Uterus (tissue), 4 donors: ENCODE results near the gene WBP2. TPM values are rescaled to one million over a fixed set of nuclear protein-coding genes. Genes with fewer than 3 reads are reported as not detected.

ENCODE experiments used
- DNase-seq, 2 donors: peaks; one replicate each; pipeline ENCODE4 v3.0.0-alpha.2; 2019 to 2020
- H3K27ac ChIP-seq, 2 donors: fragments of 200-600 bp; sonication (generic); 1 replicate in 1 of 2; 2 replicates in 1 of 2; pipeline ENCODE4 v1.5.1; 2016 to 2018
- H3K27me3 ChIP-seq, 2 donors: fragments of 200-600 bp; sonication (generic); one replicate each; pipeline ENCODE4 v1.5.1; 2018 to 2019; ENCODE audit warnings: control low read depth in 1 of 2
- H3K36me3 ChIP-seq, 2 donors: fragments of 200-600 bp; sonication (generic); one replicate each; pipeline ENCODE4 v1.5.1; 2019; ENCODE audit warnings: control low read depth in 1 of 2
- H3K4me1 ChIP-seq, 2 donors: fragments of 200-600 bp; sonication (generic); one replicate each; pipeline ENCODE4 v1.5.1; 2018 to 2019; ENCODE audit warnings: control low read depth in 1 of 2
- H3K4me3 ChIP-seq, 2 donors: fragments of 200-600 bp; sonication (generic); 1 replicate in 1 of 2; 2 replicates in 1 of 2; pipeline ENCODE4 v1.5.1; 2018 to 2019; ENCODE audit warnings: mild to moderate bottlenecking in 1 of 2
- H3K9me3 ChIP-seq, 2 donors: fragments of 200-600 bp; sonication (generic); one replicate each; pipeline ENCODE4 v1.5.1; 2019; ENCODE audit warnings: control low read depth in 1 of 2
- CTCF ChIP-seq, 4 experiments: fragments of 200-600 bp in 2 of 4; fragments of 450-650 bp in 2 of 4; sonication (generic) in 2 of 4; IDR thresholded peaks; one replicate each; pipeline ENCODE4 v1.5.1; 2016 to 2019; ENCODE audit warnings: antibody characterized with exemption in 4 of 4, mild to moderate bottlenecking in 2 of 4, moderate library complexity in 1 of 4
- POLR2A ChIP-seq, 2 donors: fragments of 450-650 bp; IDR thresholded peaks; one replicate each; pipeline ENCODE4 v1.6.1; 2016; ENCODE audit warnings: antibody characterized with exemption in 2 of 2, mild to moderate bottlenecking in 1 of 2, moderate library complexity in 1 of 2
- intact Hi-C: fragments of 100-400 bp; cut with DNase I; formaldehyde crosslinking; loops from one replicate; pipeline ENCODE4 v1.15.1; 2023; ENCODE audit warnings: low total_unique reads
- total RNA-seq, 4 donors: library from RNA; depleted of rRNA in 3 of 4; stranded (reverse); fragments of >200 nt in 3 of 4; gene quantifications; one replicate each; pipeline versions ENCODE4 v1.1.0 to v1.2.4, GENCODE V29; 2014 to 2023
- donor health status: DM: yes; HTN: yes; CAD: no.

The WBP2 gene
- total RNA-seq, 4 donors from 2014 or later, result 19.7 to 115 (median 34.5) TPM

DNA sequence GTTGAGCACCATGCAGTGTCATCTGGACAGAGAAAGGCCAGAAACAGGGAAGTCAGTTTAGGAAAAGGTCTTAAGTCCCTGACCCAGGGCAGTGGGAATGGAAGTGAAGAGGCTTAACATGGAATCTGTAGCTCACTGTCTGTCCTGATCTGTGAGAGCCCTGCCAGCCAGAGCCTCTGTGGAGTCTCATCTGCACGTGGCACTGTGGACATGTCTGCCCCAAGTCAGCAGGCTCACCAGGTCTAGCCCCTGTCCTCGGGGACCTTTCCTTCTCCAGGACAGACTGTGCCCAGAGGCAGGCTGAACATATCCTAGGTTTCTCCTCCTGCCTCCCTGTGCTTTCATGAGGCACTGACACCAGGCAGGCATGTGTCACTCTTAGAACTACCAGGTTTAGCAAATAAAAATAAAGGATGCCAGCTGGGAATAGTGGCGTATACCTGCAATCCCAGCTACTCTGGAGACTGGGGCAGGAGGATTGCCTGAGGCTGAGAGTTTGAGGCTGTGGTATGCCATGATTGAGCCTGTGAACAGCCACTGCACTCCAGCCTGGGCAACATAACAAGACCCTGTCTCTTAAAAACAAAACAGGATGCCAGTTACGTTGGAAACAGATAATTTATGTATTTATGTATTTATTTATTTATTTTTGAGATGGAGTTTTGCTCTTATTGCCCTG, 48.2 kb downstream of the WBP2 start:
- H3K27me3 ChIP-seq, result no peaks in the 10 kb centered on the region
- intact Hi-C loops, result no loop called here
- no peak overlapping the region for H3K4me3 ChIP-seq
- H3K27ac ChIP-seq, result no peak overlapping the region
- peaks cover 0 to 8% of the 10 kb centered on the region in 2 donors for H3K4me1 ChIP-seq
- H3K36me3 ChIP-seq, result no peaks in the 10 kb centered on the region
- H3K9me3 ChIP-seq, result no peaks in the 10 kb centered on the region
- TF ChIP-seq POLR2A (IDR thresholded peaks at IDR 0.05), result no peak
- no peak for TF ChIP-seq CTCF (IDR thresholded peaks at IDR 0.05)
- DNase-seq, result no peak

- Histone ChIP-seq H3K9me3 (no peaks in the 10 kb centered on the region), H3K4me1 (peaks cover 0 to 4% of the 10 kb centered on the region in 2 donors), H3K27ac (no peak overlapping the region), H3K36me3 (no peaks in the 10 kb centered on the region), H3K4me3 (no peak overlapping the region), H3K27me3 (no peaks in the 10 kb centered on the region)
- no peak for DNase-seq
- intact Hi-C loops, result no loop called here
- TF ChIP-seq CTCF (IDR thresholded peaks at IDR 0.05), result no peak
- no peak for TF ChIP-seq POLR2A (IDR thresholded peaks at IDR 0.05)
Measured at GRCh38 chr17:75803883-75804282, 51.3 kb downstream of the WBP2 start.

DNA sequence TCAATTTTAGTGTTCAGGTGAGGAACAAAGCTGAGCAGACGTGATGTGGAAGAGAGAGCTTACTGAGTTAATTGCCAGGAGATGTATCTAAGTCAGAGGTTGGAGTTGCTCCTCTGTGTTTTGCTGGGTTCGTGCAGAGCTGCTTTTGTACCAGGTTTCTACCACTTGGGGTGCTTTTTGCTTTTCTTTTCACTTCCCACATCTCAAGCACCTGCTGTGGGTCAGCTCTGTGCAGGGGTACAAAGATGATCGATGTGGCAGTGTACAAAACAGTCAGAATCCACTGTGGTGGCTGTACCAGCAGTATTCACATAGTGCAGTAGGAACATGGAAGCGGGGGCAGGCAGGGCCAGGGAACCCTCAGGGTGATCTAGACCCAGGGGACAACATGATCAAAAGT, 55.7 kb downstream of the WBP2 start:
- Histone ChIP-seq H3K9me3 (no peaks in the 10 kb centered on the region), H3K27me3 (no peaks in the 10 kb centered on the region), H3K4me3 (no peak overlapping the region), H3K27ac (no peak overlapping the region), H3K4me1 (no peaks in the 10 kb centered on the region), H3K36me3 (no peaks in the 10 kb centered on the region)
- intact Hi-C loops, result no loop called here
- no peak for TF ChIP-seq CTCF (IDR thresholded peaks at IDR 0.05)
- no peak for TF ChIP-seq POLR2A (IDR thresholded peaks at IDR 0.05)
- no peak for DNase-seq

GRCh38 chr17:75795820-75796607, 59.1 kb downstream of the WBP2 start:
- H3K27me3 ChIP-seq, result no peaks in the 10 kb centered on the region
- DNase-seq, result no peak
- intact Hi-C loops, result no loop called here
- H3K4me1 ChIP-seq, result no peaks in the 10 kb centered on the region
- TF ChIP-seq CTCF (IDR thresholded peaks at IDR 0.05) (no peak), POLR2A (IDR thresholded peaks at IDR 0.05) (no peak)
- no peaks in the 10 kb centered on the region for H3K9me3 ChIP-seq
- H3K27ac ChIP-seq, result no peak overlapping the region
- H3K36me3 ChIP-seq, result no peaks in the 10 kb centered on the region
- H3K4me3 ChIP-seq, result no peak overlapping the region

Other genes starting within 250 kb of the WBP2 start
- gene SMIM5, start 221.9 kb downstream of the WBP2 start, total RNA-seq, result 1 to 10 TPM in 1 of 4 donors, under 1 TPM in 1, not detected in 2; 0.85 to 2.2 TPM
- 10 to 100 TPM in 2 of 4 donors, 1 to 10 TPM in 1, under 1 TPM in 1; 0.59 to 22.7 (median 11.9) TPM for gene RECQL5, start 188.2 kb downstream of the WBP2 start, total RNA-seq
- gene SAP30BP, start 188.0 kb downstream of the WBP2 start, total RNA-seq, result 10 to 100 TPM; 14.1 to 87.7 (median 64.7) TPM
- gene ITGB4, start 133.9 kb downstream of the WBP2 start, total RNA-seq, result 100 to 1,000 TPM in 1 of 4 donors, 10 to 100 TPM in 3; 38.0 to 100 (median 62.3) TPM
- gene GALK1, start 90.1 kb downstream of the WBP2 start, total RNA-seq, result 10 to 100 TPM in 3 of 4 donors, not detected in 1; 19.4 to 37.1 (median 35.6) TPM
- gene UNK, start 70.5 kb downstream of the WBP2 start, total RNA-seq, result 10 to 100 TPM in 3 of 4 donors, 1 to 10 TPM in 1; 6.9 to 69.7 (median 45.5) TPM
- gene UNC13D, start 10.9 kb downstream of the WBP2 start, total RNA-seq, result 10 to 100 TPM in 2 of 4 donors, 1 to 10 TPM in 2; 1.2 to 32.7 (median 11.8) TPM
- 10 to 100 TPM in 3 of 4 donors, 1 to 10 TPM in 1; 6.8 to 70.1 (median 19.0) TPM for gene TRIM47, start 23.2 kb upstream of the WBP2 start, total RNA-seq
- 10 to 100 TPM; 20.0 to 36.9 (median 30.1) TPM for gene TRIM65, start 41.6 kb upstream of the WBP2 start, total RNA-seq
- gene MRPL38, start 49.5 kb upstream of the WBP2 start, total RNA-seq, result 10 to 100 TPM; 32.3 to 99.8 (median 47.8) TPM
- 10 to 100 TPM; 11.0 to 16.5 (median 14.2) TPM for gene FBF1, start 85.7 kb upstream of the WBP2 start, total RNA-seq
- gene ACOX1, start 123.8 kb upstream of the WBP2 start, total RNA-seq, result 10 to 100 TPM; 11.2 to 70.0 (median 42.0) TPM
- gene TEN1, start 123.9 kb upstream of the WBP2 start, total RNA-seq, result 10 to 100 TPM in 3 of 4 donors, 1 to 10 TPM in 1; 3.1 to 17.2 (median 15.0) TPM
- gene CDK3, start 145.5 kb upstream of the WBP2 start, total RNA-seq, result 10 to 100 TPM in 1 of 4 donors, 1 to 10 TPM in 2, not detected in 1; 8.5 to 10.8 (median 9.6) TPM
- 1 to 10 TPM in 3 of 4 donors, under 1 TPM in 1; 0.59 to 3.7 (median 2.8) TPM for gene EVPL, start 172.0 kb upstream of the WBP2 start, total RNA-seq
- 100 to 1,000 TPM in 1 of 4 donors, 10 to 100 TPM in 3; 25.1 to 117 (median 65.0) TPM for gene SRP68, start 217.2 kb upstream of the WBP2 start, total RNA-seq
- gene GALR2, start 219.4 kb upstream of the WBP2 start, total RNA-seq, result not detected
- not detected for gene ZACN, start 223.8 kb upstream of the WBP2 start, total RNA-seq
- gene EXOC7, start 248.5 kb upstream of the WBP2 start, total RNA-seq, result 100 to 1,000 TPM in 3 of 4 donors, 10 to 100 TPM in 1; 34.7 to 118 (median 109) TPM